ENCODE measurements around the gene AHCYL2.
"Not testable (repeated sequence)": the region's sequence is repeated elsewhere in the genome, so short reads cannot be mapped to it uniquely, and the experiment has no call there.

AHCYL2 gene

DNA sequence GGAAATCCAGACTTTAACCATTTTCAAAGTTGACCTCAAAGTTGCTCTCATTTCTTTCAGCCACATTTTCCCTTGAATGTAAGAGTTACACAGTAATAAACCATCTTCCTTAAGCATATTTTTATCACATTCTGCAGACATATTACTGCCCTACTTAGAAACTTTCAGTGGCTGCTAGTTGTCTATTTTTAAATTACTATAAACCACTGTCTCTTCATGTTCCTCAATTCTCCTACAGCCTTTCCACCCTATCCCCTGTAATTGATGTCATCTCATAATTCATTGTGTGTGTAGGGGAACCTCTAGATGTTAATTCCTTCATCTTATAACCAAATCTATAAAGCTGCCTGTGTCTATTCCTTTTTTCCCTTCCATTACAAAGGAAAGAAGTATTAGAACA is 131.3 kb downstream of the AHCYL2 start:
- no peak for DNase-seq

DNA sequence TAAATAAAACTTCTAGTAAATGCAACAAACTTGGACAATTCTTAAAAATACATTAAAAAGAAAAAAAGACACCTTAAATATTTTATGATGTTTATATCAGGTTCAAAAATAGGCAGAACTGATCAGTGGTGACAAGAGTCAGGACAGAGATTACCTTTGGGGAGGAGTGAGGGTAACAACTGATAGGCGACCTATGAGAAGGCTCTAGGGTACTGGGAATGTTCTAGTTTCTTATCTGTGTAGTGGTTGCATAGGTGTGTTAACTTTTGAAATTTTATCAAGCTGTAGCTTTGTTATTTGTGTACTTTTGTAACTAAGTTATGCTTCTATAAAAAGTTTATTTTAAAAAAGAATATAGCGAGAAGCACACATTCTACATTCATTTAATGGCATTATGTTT is 134.3 kb downstream of the AHCYL2 start:
- DNase-seq, result no peak

DNA sequence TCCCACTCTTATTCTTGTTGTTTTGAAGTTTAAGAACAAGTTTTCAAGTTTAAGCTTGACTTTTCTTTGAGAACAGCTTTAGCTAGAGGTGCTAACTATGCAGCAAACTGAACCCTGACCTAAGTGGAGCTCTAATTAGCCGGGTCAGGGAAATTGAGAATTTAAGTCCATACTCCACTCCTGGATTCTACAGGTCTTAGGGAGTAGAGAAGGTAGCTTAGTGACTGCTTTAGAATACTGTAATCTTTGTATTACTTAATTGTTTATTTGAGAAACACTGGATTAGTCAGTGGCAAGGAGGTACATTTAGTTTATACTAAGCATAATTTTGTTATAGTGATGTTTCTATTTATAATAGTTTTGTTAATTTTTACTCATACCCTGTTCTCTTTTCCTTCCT is 134.8 kb downstream of the AHCYL2 start:
- DNase-seq, result no peak

DNA sequence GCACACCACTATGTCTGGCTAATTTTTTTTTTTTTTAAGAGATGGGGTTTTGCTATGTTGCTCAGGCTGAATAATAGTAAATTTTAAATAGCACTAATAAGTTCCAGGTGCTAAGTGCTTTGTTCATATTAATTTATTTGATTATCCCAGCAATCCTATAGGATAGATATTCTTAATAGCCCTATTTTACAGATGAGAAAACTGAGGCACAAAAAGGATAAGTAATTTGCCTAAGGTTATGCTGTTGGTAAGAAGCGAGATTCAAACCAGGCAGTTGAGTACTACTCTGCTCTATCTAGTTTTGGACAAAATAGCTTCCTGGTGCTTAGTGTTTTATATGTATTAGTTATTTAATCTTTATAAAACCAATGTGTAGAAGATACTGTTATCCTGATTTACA is 136.9 kb downstream of the AHCYL2 start:
- DNase-seq, result no peak

DNA sequence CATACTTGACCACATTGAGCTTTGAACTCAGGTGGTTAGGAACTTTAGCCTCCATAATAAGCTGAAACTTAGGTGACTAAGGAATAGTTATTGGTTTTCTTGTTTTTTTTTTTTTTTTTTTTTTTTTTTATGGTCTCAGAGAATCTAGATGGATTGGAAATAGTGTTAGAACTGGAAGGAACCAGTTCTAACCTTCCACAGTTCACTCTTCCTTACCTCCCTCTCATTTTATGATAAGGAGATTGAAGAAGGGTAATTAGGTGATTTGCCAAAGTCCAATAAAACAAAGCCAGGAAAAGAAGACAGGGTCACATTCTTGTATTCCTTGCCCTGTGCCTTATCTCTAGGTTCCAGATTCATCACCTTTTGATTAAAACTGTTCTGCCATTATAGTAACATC is 137.7 kb downstream of the AHCYL2 start:
- no peak for DNase-seq

- no peak for DNase-seq
These were observed 142.5 kb downstream of the AHCYL2 start for GRCh38 chr7:129367349-129367699.

DNA sequence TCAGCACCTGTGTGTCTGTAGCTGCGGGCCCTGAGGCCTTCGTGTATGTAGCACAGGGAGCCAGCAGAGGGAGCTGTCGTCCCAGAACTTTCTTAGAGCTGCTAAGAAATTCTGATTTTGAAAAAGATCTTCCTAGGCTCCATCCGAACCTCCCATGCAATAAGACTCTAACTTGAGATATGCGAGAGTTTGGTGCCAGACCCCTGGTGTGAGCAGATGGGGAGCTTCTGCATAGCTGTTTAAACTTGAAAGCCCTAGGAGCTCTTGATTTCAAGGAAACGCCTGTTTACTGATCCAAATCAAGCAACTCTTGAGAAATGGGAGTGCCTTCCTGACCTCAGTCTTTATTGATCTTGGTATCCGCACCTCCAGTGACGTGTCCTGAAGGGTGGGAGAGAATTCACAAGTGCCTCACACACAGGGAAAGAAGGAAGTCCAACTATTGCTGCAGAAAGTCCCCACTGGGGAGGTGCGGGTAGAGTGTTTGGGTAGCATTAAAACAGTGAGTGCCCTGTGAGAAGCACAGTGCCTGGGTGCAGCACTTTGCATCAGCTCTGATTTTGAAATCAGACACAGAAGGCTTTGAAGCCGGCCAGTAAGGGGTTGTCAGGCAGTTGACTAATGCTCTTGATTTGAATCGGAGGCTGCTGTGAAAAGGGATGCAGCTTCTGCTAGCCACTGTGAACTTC is 143.0 kb downstream of the AHCYL2 start:
- DNase-seq, result peak; percentile 73 to 79

- DNase-seq, result no peak
These were observed 143.7 kb downstream of the AHCYL2 start for GRCh38 chr7:129368389-129368986.

DNA sequence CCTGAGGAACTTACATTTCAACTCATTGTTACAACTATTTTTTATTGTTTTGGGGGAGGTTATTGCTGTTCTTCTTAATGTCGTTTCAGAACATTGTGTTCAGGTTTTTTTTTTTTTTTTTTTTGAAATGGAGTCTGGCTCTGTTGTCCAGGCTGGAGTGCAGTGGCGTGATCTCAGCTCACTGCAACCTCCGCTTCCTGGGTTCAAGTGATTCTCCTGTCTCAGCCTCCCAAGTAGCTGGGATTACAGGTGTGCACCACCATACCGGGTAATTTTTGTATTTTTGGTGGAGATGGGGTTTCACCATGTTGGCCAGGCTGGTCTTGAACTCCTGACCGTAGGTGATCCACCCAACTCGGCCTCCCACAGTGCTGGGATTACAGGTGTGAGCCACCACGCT is 144.6 kb downstream of the AHCYL2 start:
- DNase-seq, result not testable (repeated sequence)

DNA sequence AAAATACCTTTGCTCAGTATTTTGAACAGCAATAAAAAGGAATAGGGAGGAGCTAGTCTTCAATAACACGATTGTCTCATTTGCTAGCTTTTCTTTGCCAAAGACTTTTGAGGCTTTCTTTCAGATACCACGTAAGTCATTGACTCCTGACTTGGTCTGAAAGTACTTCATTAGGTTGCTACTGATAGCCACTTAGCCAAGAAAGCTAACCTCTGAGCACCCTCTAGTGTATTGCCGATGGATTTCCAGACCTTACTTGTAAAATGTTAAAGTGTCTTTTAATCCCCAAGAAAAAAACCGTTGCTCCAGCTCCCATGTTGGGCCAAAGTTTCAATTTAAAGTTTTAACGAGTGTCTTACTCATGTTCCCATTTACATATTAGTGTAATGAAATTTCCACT is 146.0 kb downstream of the AHCYL2 start:
- DNase-seq, result no peak

DNA sequence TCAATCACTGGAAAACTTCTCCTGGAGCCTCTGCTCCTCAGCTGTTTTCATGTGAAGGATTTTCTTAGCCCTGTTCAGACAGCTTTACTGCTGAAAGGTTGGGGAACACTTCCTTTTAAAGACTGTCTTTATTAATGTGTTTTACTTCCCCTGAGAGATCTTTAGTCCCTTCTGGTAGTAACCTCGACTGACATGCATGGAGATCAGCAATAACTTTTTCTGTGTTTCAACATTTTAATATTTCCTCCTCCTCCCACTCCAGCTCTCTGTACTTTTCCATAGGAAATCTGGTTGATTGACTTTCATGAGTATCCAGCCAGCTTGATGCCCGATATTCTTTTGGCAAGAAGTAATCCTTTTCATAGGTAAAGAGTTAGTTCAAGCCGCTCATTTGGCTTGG is 146.7 kb downstream of the AHCYL2 start:
- DNase-seq, result no peak

- DNase-seq, result no peak
These were observed 149.0 kb downstream of the AHCYL2 start for GRCh38 chr7:129373651-129374428.

DNA sequence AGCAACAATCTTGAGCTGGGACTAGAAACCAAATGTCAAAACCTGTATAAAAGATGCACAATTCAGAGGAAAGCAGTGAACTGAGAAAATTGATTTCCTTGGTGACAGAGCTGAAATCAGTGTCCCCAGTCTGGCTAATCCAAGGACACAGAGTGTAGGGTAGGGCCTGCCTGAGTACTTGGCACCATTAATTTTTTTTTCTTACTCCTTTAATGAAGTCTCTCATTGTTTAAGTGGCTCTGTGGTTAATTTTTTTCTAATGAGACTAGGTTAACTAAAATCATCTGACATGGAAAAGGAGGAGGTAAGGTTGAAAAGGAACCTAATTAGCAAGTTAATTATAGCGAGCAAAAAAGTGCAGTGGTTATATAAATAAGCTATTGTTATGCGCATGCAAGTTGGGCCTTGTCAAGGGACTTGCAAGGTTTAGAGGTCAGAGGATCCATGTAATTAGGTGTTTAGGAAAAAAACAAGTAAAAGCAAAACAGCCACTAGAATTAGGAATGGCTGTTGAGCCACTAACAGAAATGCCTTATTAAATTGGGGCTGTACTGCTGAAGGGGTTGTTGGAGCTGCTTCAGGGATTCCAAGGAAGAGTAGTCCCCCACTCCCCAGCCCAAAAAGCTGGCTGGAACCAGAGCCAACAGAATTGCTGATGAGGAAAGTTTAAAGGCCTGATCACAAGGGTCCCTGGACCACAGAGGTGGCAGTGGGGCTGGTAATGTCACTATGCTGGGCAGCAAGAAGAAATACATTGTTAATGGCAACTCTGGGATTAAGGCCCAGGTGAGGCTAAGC is 150.5 kb downstream of the AHCYL2 start:
- DNase-seq, result no peak

DNA sequence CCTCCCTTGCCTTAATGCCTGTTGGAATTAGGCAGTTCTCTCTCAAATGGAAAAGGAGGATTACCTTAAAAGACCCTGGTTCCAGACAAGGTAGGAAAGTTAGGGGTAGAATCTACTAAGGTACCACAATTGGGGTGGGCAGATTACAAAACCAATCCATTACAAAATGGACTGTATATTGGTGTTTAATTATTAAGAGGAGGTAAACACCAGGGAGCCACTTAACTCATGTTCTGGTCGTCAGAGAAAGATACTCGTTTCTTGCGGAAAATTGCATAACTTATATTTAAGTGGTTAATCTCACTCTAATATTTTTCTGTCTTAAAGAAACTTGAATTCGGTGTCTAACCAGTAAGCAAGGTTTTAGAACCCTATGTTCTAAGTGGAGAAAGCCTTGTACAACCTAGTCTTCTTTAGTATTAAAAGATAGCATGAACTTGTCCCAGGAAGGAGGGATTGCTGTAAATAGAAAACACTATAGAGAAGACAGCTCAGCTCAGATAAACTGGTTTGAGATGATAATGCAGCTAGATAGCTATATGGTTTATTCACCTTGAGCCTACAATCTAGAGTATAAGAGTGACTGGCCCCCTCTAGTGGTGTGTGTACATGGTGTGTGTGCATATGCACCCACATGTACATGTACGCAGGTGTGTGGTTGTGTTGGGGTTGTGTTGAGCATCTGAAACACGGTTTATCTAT is 151.4 kb downstream of the AHCYL2 start:
- DNase-seq, result peak; percentile 6 to 47

GRCh38 chr7:129376778-129377700 is 152.2 kb downstream of the AHCYL2 start:
- no peak for DNase-seq

- DNase-seq, result no peak
These were observed 157.1 kb downstream of the AHCYL2 start for GRCh38 chr7:129381710-129382484.

GRCh38 chr7:129383542-129384132 is 158.8 kb downstream of the AHCYL2 start:
- no peak for DNase-seq

DNA sequence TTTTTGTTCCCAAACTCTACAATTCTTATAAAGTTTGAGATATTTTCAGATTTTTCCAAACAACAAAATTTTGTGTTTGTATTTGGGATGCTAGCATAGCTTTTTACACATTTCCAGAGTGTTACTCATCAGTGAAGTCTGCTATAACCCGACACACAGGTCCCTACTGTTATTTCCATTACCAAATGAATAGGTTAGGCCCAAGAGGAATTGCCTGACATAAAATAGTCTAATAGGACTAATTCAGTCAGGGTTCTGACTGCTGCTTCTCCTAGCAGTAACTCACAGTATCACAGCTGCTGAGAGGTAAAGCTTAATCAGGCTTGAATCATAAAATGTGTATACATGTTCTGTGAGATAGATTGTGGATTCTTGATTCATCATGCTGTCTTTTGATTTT is 160.3 kb downstream of the AHCYL2 start:
- DNase-seq, result no peak

DNA sequence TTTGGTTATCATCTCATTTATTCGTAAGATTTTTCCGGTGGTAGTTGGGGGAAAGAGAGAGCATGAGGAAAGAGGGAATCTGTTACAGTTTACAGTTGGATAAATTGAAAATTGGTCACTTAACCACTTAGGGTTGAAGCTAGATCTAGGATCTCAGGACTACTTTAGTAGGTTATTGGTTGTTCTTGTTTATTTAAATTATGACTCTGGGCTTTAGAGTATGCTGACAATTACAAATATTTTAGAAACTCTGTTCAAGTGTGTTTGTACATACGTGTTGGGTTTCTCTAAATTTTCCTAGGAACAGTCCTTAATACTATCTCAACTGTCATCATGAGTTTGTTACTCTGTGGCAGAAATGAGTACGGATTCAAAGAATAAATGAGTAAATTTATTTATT is 160.8 kb downstream of the AHCYL2 start:
- DNase-seq, result no peak

GRCh38 chr7:129386506-129386905 is 161.7 kb downstream of the AHCYL2 start:
- DNase-seq, result no peak

Data from NCI-H2081 (cell line).